Gastroesophageal sphincter (tissue), 4 donors: ENCODE data around the gene C5orf24. TPM values are rescaled to one million over a fixed set of nuclear protein-coding genes. Genes with fewer than 3 reads are reported as not detected.

ENCODE experiments used
- ATAC-seq: fragments of 150-250 bp; one replicate; pipeline ENCODE4 v1.9.1; 2016; ENCODE audit warnings: mild to moderate bottlenecking, moderate library complexity
- H3K27ac ChIP-seq, 4 donors: fragments of 200-600 bp; sonication (generic) in 3 of 4; 1 replicate in 3 of 4; 2 replicates in 1 of 4; pipeline ENCODE4 v1.5.1; 2016 to 2019
- H3K27me3 ChIP-seq: fragments of 200-600 bp; sonication (generic); one replicate; pipeline ENCODE4 v1.5.1; 2019
- H3K36me3 ChIP-seq, 2 donors: fragments of 200-600 bp; sonication (generic); one replicate each; pipeline ENCODE4 v1.5.1; 2019; ENCODE audit warnings: control low read depth in 1 of 2
- H3K4me1 ChIP-seq, 3 donors: fragments of 200-600 bp; sonication (generic); 1 replicate in 2 of 3; 2 replicates in 1 of 3; pipeline ENCODE4 v1.5.1; 2016 to 2019; ENCODE audit warnings: control low read depth in 2 of 3
- H3K4me3 ChIP-seq, 2 donors: fragments of 200-600 bp; sonication (generic); one replicate each; pipeline ENCODE4 v1.5.1; 2019; ENCODE audit warnings: mild to moderate bottlenecking in 1 of 2, moderate library complexity in 1 of 2
- H3K9me3 ChIP-seq, 3 donors: fragments of 200-600 bp; sonication (generic); one replicate each; pipeline ENCODE4 v1.5.1; 2017 to 2019; ENCODE audit warnings: control low read depth in 2 of 3
- EP300 ChIP-seq: sonication (generic); formaldehyde crosslinking; IDR thresholded peaks from one replicate; pipeline ENCODE4 v1.6.1; 2017; ENCODE audit warnings: antibody characterized with exemption, mild to moderate bottlenecking
- POLR2A ChIP-seq, 2 donors: fragments of 450-650 bp; IDR thresholded peaks; one replicate each; pipeline ENCODE4 v1.6.1; 2017; ENCODE audit warnings: antibody characterized with exemption in 2 of 2, mild to moderate bottlenecking in 2 of 2, moderate library complexity in 1 of 2
- POLR2AphosphoS5 ChIP-seq: sonication (generic); formaldehyde crosslinking; IDR thresholded peaks from one replicate; pipeline ENCODE4 v1.6.1; 2017; ENCODE audit warnings: antibody characterized with exemption
- WGBS, 2 donors: methylation state at CpG; one replicate each; pipeline ENCODE4 v1.1.5; 2018; ENCODE audit warnings: low coverage in 1 of 2; 5-methylcytosine and 5-hydroxymethylcytosine counted together
- total RNA-seq, 4 donors: library from RNA; depleted of rRNA; stranded (reverse); fragments of >200 nt; gene quantifications; one replicate each; pipeline ENCODE4 v1.1.0, GENCODE V29; 2016
- TF ChIP-seq, protein P1 (sequence below), 4 experiments: fragments of 200-600 bp in 2 of 4; fragments of 450-650 bp in 2 of 4; sonication (generic) in 1 of 4; IDR thresholded peaks; one replicate each; pipeline ENCODE4 v1.5.1; 2017 to 2019; ENCODE audit warnings: antibody characterized with exemption in 4 of 4, mild to moderate bottlenecking in 2 of 4, moderate library complexity in 2 of 4

C5orf24 gene
- total RNA-seq, 4 donors from 2014 or later, result 47.3 to 92.3 (median 70.7) TPM

DNA sequence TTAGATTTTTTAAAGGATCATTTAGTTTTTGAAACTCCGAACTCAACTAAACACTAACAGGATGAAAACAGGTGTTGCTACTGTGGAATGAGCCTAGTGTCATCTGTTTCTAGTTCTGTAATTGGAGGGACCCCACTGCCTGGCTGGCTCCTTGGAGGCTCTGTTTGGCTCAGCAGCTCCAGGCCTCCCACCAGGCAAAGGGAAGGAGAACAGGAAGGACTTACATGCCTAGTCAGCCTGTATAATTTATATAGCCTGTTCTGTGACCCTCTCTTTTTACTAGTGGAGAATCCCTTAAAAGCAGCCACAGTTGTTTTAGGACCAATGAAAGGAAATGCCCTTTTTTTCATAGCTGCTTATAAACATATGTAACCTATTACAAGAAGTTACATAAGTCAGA is 21.1 kb upstream of the C5orf24 start:
- 100% methylated on average over 1 of the region's 1 CpG for WGBS, 2 donors

GRCh38 chr5:134825212-134825611 is 20.6 kb upstream of the C5orf24 start:
- no peaks in the 10 kb centered on the region for H3K27me3 ChIP-seq
- TF ChIP-seq, protein P1, sequence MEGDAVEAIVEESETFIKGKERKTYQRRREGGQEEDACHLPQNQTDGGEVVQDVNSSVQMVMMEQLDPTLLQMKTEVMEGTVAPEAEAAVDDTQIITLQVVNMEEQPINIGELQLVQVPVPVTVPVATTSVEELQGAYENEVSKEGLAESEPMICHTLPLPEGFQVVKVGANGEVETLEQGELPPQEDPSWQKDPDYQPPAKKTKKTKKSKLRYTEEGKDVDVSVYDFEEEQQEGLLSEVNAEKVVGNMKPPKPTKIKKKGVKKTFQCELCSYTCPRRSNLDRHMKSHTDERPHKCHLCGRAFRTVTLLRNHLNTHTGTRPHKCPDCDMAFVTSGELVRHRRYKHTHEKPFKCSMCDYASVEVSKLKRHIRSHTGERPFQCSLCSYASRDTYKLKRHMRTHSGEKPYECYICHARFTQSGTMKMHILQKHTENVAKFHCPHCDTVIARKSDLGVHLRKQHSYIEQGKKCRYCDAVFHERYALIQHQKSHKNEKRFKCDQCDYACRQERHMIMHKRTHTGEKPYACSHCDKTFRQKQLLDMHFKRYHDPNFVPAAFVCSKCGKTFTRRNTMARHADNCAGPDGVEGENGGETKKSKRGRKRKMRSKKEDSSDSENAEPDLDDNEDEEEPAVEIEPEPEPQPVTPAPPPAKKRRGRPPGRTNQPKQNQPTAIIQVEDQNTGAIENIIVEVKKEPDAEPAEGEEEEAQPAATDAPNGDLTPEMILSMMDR (IDR thresholded peaks at IDR 0.05), result no peak
- TF ChIP-seq POLR2A (IDR thresholded peaks at IDR 0.05) (no peak), EP300 (no peak), POLR2AphosphoS5 (no peak)
- no peaks in the 10 kb centered on the region for H3K9me3 ChIP-seq
- H3K27ac ChIP-seq, result no peak overlapping the region
- 88 to 90% methylated on average over 7 of the region's 7 CpGs for WGBS, 2 donors
- H3K4me1 ChIP-seq, result no peaks in the 10 kb centered on the region
- peaks cover 0 to 88% of the 10 kb centered on the region in 2 donors for H3K36me3 ChIP-seq
- H3K4me3 ChIP-seq, result no peak overlapping the region
- ATAC-seq, result no peak

More for the DNA sequence above, 21.1 kb upstream of the C5orf24 start:
- Histone ChIP-seq H3K27ac (no peak overlapping the region), H3K4me1 (no peaks in the 10 kb centered on the region), H3K27me3 (no peaks in the 10 kb centered on the region), H3K9me3 (no peaks in the 10 kb centered on the region), H3K4me3 (no peak overlapping the region), H3K36me3 (peaks cover 0 to 91% of the 10 kb centered on the region in 2 donors)
- TF ChIP-seq EP300 (no peak), POLR2A (IDR thresholded peaks at IDR 0.05) (no peak), POLR2AphosphoS5 (no peak)
- TF ChIP-seq, protein P1 (IDR thresholded peaks at IDR 0.05), result no peak
- ATAC-seq, result no peak

DNA sequence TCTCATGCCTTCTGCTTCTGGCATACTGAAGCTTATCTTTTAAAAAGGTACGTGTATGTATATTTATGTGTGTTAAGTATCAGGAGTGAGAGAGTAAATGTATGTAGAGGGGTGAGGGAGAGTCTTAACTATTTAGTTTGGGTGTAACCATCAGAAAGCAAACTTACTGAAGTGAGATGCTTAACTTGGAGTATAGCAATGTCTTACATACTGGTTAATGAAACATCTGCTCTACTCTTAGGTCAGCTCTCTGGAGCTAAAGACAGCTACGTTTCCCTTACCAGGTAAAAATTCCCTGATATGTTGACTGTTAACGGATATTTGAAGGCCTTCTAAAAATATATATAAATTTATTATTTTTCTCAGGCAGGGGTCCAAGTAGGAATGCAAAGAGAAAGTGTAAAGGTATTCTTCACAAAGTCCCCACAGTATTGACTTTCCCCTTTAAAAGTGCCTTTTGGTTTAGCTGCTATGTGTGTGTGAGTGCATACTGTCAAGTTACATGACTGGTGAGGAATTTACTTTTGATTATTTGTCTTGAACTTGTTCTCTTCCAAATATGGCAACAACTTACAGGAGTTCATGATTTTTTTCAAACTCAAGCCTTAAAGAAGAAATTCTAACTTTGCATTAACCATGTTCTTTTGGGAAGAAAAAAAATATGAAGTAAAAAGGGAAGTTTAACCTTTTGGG is 12.3 kb upstream of the C5orf24 start:
- Histone ChIP-seq H3K4me3 (no peak overlapping the region), H3K36me3 (peaks cover 0 to 57% of the 10 kb centered on the region in 2 donors), H3K4me1 (peaks cover 0 to 20% (median 0%) of the 10 kb centered on the region in 3 donors), H3K27me3 (no peaks in the 10 kb centered on the region), H3K27ac (peak overlapping the region in 2 of 4 donors; percentile 64 to 70), H3K9me3 (no peaks in the 10 kb centered on the region)
- TF ChIP-seq EP300 (no peak), POLR2AphosphoS5 (no peak), POLR2A (IDR thresholded peaks at IDR 0.05) (no peak)
- TF ChIP-seq, protein P1 (IDR thresholded peaks at IDR 0.05), result no peak
- no peak for ATAC-seq
- 42 to 46% methylated on average over 3 of the region's 3 CpGs for WGBS, 2 donors

GRCh38 chr5:134835623-134836022 is 10.1 kb upstream of the C5orf24 start:
- TF ChIP-seq POLR2A (IDR thresholded peaks at IDR 0.05) (no peak), EP300 (no peak), POLR2AphosphoS5 (no peak)
- TF ChIP-seq, protein P1 (IDR thresholded peaks at IDR 0.05), result no peak
- no peaks in the 10 kb centered on the region for H3K27me3 ChIP-seq
- no peak for ATAC-seq
- no peak overlapping the region for H3K4me3 ChIP-seq
- H3K9me3 ChIP-seq, result no peaks in the 10 kb centered on the region
- H3K4me1 ChIP-seq, result peaks cover 0 to 20% (median 0%) of the 10 kb centered on the region in 3 donors
- H3K36me3 ChIP-seq, result peaks cover 0 to 64% of the 10 kb centered on the region in 2 donors
- WGBS, 2 donors, result 95 to 100% methylated on average over 2 of the region's 2 CpGs
- no peak overlapping the region for H3K27ac ChIP-seq
